ENCODE data around the gene CAPSL. TPM values are rescaled to one million over a fixed set of nuclear protein-coding genes. Genes with fewer than 3 reads are reported as not detected.

Gene CAPSL
- total and polyA plus RNA-seq, 2 experiments from 2014 or later, result 0.73 TPM; not detected in 1

- Histone ChIP-seq H3F3A (replicated peaks; ENCODE audit: low read depth) (no peaks in the 10 kb centered on the region), H4K20me1 (replicated peaks; ENCODE audit: insufficient read depth) (no peaks in the 10 kb centered on the region), H2AFZ (no peak overlapping the region), H3K4me1 (ENCODE audit: insufficient read depth) (no peaks in the 10 kb centered on the region), H3K4me3 (no peak overlapping the region), H3K9me2 (ENCODE audit: insufficient read depth) (peaks cover 26% of the 10 kb centered on the region), H3K4me2 (no peak overlapping the region), H3K79me2 (replicated peaks; ENCODE audit: insufficient read depth) (no peaks in the 10 kb centered on the region), H3K27me3 (ENCODE audit: insufficient read depth) (no peaks in the 10 kb centered on the region), H3K27ac (ENCODE audit: low read depth) (no peak overlapping the region), H3K36me3 (ENCODE audit: insufficient read depth) (no peaks in the 10 kb centered on the region)
- no peak for TF ChIP-seq REST (IDR thresholded peaks at IDR 0.05; ENCODE audit: unreplicated experiment)
- no peak for TF ChIP-seq STAT1 (IDR thresholded peaks at IDR 0.05; ENCODE audit: unreplicated experiment)
- no peak for TF ChIP-seq EZH2 (IDR thresholded peaks at IDR 0.05; ENCODE audit: low read depth, unreplicated experiment)
- no peak for TF ChIP-seq ETS1 (IDR thresholded peaks at IDR 0.05)
- TF ChIP-seq CREB1 (CRISPR knock-in tag; IDR thresholded peaks at IDR 0.05; ENCODE audit: low read depth), result no peak
- TF ChIP-seq ZNF462 (CRISPR knock-in tag; IDR thresholded peaks at IDR 0.05), result no peak
- TF ChIP-seq POLR2AphosphoS5 (IDR thresholded peaks at IDR 0.05; ENCODE audit: low read depth), result no peak
- no peak for TF ChIP-seq CTCF (conservative IDR thresholded peaks at IDR 0.05; ENCODE audit: low read depth in 2 of 2)
- TF ChIP-seq EZH2phosphoT487 (IDR thresholded peaks at IDR 0.05; ENCODE audit: unreplicated experiment), result no peak
- Mint-ChIP-seq H3K27ac (no peak overlapping the region), H3K9me3 (no peaks in the 10 kb centered on the region), H3K27me3 (ENCODE audit: insufficient read depth, low read depth, poor library complexity) (peaks cover 2% of the 10 kb centered on the region), H3K4me1 (no peaks in the 10 kb centered on the region), H3K4me3 (no peak overlapping the region), H3K36me3 (ENCODE audit: low read depth) (no peaks in the 10 kb centered on the region)
- no peak for DNase-seq (ENCODE audit: low spot score)
- ATAC-seq, result no peak
Measured at GRCh38 chr5:35879649-35880048, 58.8 kb downstream of the CAPSL start.
